Right lobe of liver (tissue), 6 donors: ENCODE results near the gene ATG7. TPM values are rescaled to one million over a fixed set of nuclear protein-coding genes. Genes with fewer than 3 reads are reported as not detected.

ENCODE experiments used
- ATAC-seq, 4 donors: fragments of 200-7000 bp; cut with Tn5 transposase; one replicate each; pipeline ENCODE4 v1.9.1; 2020; ENCODE audit warnings: mild to moderate bottlenecking in 4 of 4, moderate library complexity in 4 of 4
- DNase-seq, 3 donors: peaks; one replicate each; pipeline ENCODE4 v3.0.0-alpha.2; 2020
- H3K27ac ChIP-seq, 3 donors: fragments of 200-600 bp; one replicate each; pipeline ENCODE4 v1.8.0; 2022
- H3K27me3 ChIP-seq, 2 donors: fragments of 200-600 bp; one replicate each; pipeline ENCODE4 v1.8.0; 2022
- H3K36me3 ChIP-seq, 4 donors: fragments of 200-600 bp; sonication (generic) in 1 of 4; one replicate each; pipeline versions ENCODE4 v1.5.1 to v1.8.0; 2017 to 2022; ENCODE audit warnings: control low read depth in 1 of 4
- H3K4me1 ChIP-seq, 4 donors: fragments of 200-600 bp; sonication (generic) in 1 of 4; one replicate each; pipeline versions ENCODE4 v1.5.1 to v1.8.0; 2017 to 2022; ENCODE audit warnings: control low read depth in 1 of 4
- H3K4me3 ChIP-seq, 3 donors: fragments of 200-600 bp; one replicate each; pipeline ENCODE4 v1.8.0; 2022
- H3K9me3 ChIP-seq, 4 donors: fragments of 200-600 bp; sonication (generic) in 1 of 4; one replicate each; pipeline versions ENCODE4 v1.5.1 to v1.8.0; 2017 to 2022; ENCODE audit warnings: control low read depth in 1 of 4
- POLR2A ChIP-seq: fragments of 450-650 bp; IDR thresholded peaks from one replicate; pipeline ENCODE4 v1.6.1; 2017; ENCODE audit warnings: antibody characterized with exemption, mild to moderate bottlenecking
- WGBS: methylation state at CpG from one replicate; pipeline ENCODE4 v1.1.6; 2018; ENCODE audit warnings: low coverage, low lambda C conversion rate; ENCODE audit not compliant: insufficient coverage; ENCODE audit errors: missing lambda C conversion rate; 5-methylcytosine and 5-hydroxymethylcytosine counted together
- intact Hi-C, 2 donors: fragments of 100-400 bp; cut with DNase I; formaldehyde crosslinking; loops; one replicate each; pipeline versions ENCODE4 v1.11.2 to v1.14.1; 2022
- total RNA-seq, 6 experiments: library from RNA; depleted of rRNA in 2 of 6; stranded (reverse); fragments of >200 nt in 2 of 6; fragmentation: NEBNext Ultra II Directional in 3 of 6; extraction: Animal tissue kit (Norgen Biotek cat#: 25700) in 3 of 6; gene quantifications; one replicate each; pipeline versions ENCODE4 v1.1.0 to v1.2.4, GENCODE V29; 2016 to 2023
- TF ChIP-seq, protein P1 (sequence below), 4 donors: fragments of 200-600 bp in 3 of 4; fragments of 450-650 bp in 1 of 4; IDR thresholded peaks; one replicate each; pipeline versions ENCODE4 v1.5.1 to v1.8.0; 2016 to 2022; ENCODE audit warnings: antibody characterized with exemption in 4 of 4, mild to moderate bottlenecking in 2 of 4
- donor health status: DM: no; HTN: yes; CAD: no.
- donor health status: DM: no; HTN: no; CAD: no.
- donor health status: DM: no; HTN: no; CAD: no.
- donor health status: DM: no; HTN: yes; CAD: no.
- donor health status: DM: no; HTN: yes; CAD: no.

ATG7 gene
- total RNA-seq, 6 experiments from 2014 or later, result 13.6 to 21.1 (median 15.8) TPM

DNA sequence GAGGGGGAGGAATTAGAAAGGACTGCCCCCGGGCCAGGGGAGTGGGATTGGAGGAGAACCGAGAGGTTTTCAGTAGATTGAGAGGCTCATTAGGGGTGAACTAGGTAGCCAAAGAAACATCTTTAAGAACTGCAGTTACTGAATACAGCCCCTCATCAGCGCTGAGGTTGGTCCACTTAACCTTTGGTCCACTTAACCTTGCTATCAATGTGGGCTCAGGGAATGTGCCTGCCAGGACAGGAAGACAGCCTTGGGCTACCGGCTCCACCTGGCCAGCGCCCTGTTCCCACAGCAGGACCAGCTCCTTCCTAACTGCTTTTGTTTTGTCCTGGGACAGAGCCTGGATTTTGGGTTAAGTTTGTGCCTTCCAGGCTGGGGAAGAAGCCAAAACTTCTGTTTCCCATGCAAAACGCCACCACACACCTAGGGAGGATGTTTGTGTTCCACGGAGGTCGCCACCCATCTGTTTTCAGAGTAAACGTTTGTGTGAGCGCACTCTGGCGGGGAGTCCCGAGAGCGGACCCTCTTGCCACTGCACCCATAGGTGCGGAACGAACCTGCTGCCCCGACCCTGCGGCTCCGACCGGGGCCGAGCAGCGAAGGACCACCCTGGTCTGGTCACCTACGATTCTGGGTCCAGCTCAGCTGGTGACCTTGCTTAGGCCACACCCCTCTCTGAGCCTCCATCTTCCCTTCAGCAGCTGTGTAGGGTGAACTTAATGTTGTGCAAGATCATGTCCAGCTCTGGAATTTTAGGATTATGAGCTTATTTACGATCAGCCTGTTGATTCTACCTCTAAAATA, 264.1 kb downstream of the ATG7 start:
- intact Hi-C loops, result no loop called here
- Histone ChIP-seq H3K4me1 (no peaks in the 10 kb centered on the region), H3K4me3 (no peak overlapping the region), H3K27me3 (no peaks in the 10 kb centered on the region), H3K27ac (no peak overlapping the region), H3K9me3 (no peaks in the 10 kb centered on the region), H3K36me3 (no peaks in the 10 kb centered on the region)
- DNase-seq, result no peak
- no peak for ATAC-seq
- TF ChIP-seq, protein P1, sequence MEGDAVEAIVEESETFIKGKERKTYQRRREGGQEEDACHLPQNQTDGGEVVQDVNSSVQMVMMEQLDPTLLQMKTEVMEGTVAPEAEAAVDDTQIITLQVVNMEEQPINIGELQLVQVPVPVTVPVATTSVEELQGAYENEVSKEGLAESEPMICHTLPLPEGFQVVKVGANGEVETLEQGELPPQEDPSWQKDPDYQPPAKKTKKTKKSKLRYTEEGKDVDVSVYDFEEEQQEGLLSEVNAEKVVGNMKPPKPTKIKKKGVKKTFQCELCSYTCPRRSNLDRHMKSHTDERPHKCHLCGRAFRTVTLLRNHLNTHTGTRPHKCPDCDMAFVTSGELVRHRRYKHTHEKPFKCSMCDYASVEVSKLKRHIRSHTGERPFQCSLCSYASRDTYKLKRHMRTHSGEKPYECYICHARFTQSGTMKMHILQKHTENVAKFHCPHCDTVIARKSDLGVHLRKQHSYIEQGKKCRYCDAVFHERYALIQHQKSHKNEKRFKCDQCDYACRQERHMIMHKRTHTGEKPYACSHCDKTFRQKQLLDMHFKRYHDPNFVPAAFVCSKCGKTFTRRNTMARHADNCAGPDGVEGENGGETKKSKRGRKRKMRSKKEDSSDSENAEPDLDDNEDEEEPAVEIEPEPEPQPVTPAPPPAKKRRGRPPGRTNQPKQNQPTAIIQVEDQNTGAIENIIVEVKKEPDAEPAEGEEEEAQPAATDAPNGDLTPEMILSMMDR (IDR thresholded peaks at IDR 0.05), result no peak
- TF ChIP-seq POLR2A, result no peak
- WGBS, result 67% methylated on average over 4 of the region's 23 CpGs

DNA sequence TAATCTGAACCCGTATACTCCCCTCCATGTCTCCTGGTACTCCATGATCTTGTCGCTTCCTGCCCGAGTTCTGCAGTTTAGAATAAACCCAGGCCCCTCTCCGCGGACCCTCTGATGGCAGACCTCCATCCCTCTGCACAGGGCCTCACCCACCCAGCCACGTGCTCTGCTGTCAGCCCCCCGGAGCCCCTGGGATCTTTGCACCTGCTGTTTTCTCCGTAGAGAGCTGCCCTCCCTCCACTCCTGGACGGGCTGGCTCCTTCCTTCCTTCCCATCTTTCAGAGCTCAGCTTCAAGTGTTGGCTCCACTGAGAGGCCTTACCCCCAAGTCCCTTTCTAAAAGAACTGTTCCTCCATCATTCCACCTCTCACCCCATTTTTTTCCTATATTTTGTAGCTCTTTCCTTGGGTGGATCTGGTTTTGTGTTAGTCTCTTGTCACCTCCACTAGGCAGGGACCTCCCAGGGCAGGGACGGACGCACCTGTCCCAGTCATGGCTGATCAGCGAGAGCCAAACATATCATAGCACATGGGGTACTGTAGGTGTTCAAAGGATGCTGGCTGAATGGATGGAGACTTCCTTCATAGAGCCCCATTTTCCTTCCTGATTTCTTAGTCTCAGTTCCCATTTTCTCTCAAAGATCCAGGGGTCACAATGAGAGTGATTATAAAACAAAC, 264.9 kb downstream of the ATG7 start:
- 89% methylated on average over 5 of the region's 12 CpGs for WGBS
- ATAC-seq (no peak), DNase-seq (no peak)
- Histone ChIP-seq H3K36me3 (no peaks in the 10 kb centered on the region), H3K27me3 (no peaks in the 10 kb centered on the region), H3K4me1 (no peaks in the 10 kb centered on the region), H3K9me3 (no peaks in the 10 kb centered on the region), H3K27ac (no peak overlapping the region), H3K4me3 (no peak overlapping the region)
- intact Hi-C loops, result no loop called here
- TF ChIP-seq, protein P1 (IDR thresholded peaks at IDR 0.05), result no peak
- TF ChIP-seq POLR2A, result no peak

DNA sequence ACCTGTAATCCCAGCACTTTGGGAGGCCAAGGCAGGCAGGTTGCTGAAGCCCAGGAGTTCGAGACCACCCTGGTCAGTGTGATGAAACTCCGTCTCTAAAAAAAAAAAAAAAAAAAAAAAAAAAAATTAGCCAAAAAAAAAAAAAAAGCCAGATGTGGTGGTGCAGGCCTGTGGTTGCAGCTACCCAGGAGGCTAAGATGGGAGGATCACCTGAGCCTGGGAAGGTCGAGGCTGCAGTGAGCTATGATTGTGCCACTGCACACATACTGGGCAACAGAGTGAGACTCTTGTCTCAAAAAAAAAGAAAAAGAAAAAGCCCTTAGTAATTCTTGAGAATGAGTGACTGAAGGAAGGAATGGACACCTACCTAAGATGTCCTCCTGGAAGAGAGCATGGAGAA, 266.4 kb downstream of the ATG7 start:
- no peaks in the 10 kb centered on the region for H3K27me3 ChIP-seq
- intact Hi-C loops, result no loop called here
- TF ChIP-seq POLR2A, result no peak
- TF ChIP-seq, protein P1 (IDR thresholded peaks at IDR 0.05), result no peak
- no peak overlapping the region for H3K4me3 ChIP-seq
- ATAC-seq (no peak), DNase-seq (no peak)
- WGBS, result 100% methylated on average over 2 of the region's 3 CpGs
- no peaks in the 10 kb centered on the region for H3K36me3 ChIP-seq
- H3K9me3 ChIP-seq, result no peaks in the 10 kb centered on the region
- no peaks in the 10 kb centered on the region for H3K4me1 ChIP-seq
- H3K27ac ChIP-seq, result no peak overlapping the region

DNA sequence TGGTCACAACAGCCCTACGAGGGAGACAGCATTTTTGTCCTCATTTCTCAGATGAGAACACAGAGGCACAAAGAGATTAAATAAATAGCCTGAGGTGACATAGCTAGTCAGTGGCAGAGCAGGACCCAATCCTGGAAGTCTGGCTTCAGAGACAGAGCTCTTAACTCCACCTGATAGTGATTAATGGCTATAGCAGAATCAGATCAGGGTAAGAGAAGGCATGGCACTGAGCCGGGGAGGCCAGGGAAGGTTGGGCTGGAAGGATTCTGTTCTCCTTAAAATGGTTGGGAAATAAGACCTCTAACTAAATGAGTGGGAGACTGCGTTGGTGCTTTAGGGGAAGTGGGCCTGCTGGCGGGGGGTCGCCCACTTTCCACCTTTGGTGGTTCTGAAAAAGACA, 267.0 kb downstream of the ATG7 start:
- Histone ChIP-seq H3K27me3 (no peaks in the 10 kb centered on the region), H3K4me3 (no peak overlapping the region), H3K9me3 (no peaks in the 10 kb centered on the region), H3K4me1 (no peaks in the 10 kb centered on the region), H3K27ac (no peak overlapping the region), H3K36me3 (no peaks in the 10 kb centered on the region)
- ATAC-seq (no peak), DNase-seq (no peak)
- 94% methylated on average over 5 of the region's 5 CpGs for WGBS
- intact Hi-C loops, result no loop called here
- TF ChIP-seq, protein P1 (IDR thresholded peaks at IDR 0.05), result no peak
